SK-N-SH (cell line): ENCODE measurements around the gene CACNA2D3. TPM values are rescaled to one million over a fixed set of nuclear protein-coding genes. Genes with fewer than 3 reads are reported as not detected.

Experiments used
- CTCF ChIA-PET: fragments of 300-600, 350-600 bp; formaldehyde crosslinking; extraction: SDS; loops from one replicate; lab custom pipeline; 2021; lab: Yijun Ruan, JAX
- POLR2A ChIA-PET: fragments of 350-600 bp; sonication (Branson Sonifier 250); formaldehyde crosslinking; extraction: SDS; loops from one replicate; lab custom pipeline; 2020; ENCODE audit warnings: antibody characterized with exemption, inconsistent platforms; lab: Yijun Ruan, JAX
- DNase-seq: peaks from one replicate; pipeline ENCODE4 v3.0.0; 2012
- H2AFZ ChIP-seq: fragments of 200-600 bp; sonication (generic); 2 replicates; pipeline ENCODE4 v1.8.1; 2016; ENCODE audit warnings: antibody characterized with exemption, mild to moderate bottlenecking, low read depth
- H3F3A ChIP-seq: fragments of 200-600 bp; sonication (generic); replicated peaks from 2 replicates; pipeline ENCODE3; 2016; ENCODE audit warnings: antibody characterized with exemption, mild to moderate bottlenecking; ENCODE audit not compliant: insufficient read depth
- H3K27ac ChIP-seq, 2 experiments: fragments of 200-500 bp in 1 of 2; fragments of 200-600 bp in 1 of 2; sonication (Bioruptor generic) in 1 of 2; sonication (generic), shearing (Covaris generic) in 1 of 2; 2 replicates each; pipeline versions ENCODE4 v1.5.1 to v1.6.1; 2014 to 2016; ENCODE audit warnings: low read depth in 2 of 2, inconsistent platforms in 1 of 2, low read length in 1 of 2, mild to moderate bottlenecking in 1 of 2, mixed read lengths in 1 of 2
- H3K27me3 ChIP-seq: fragments of 200-600 bp; sonication (generic), shearing (Covaris generic); 2 replicates; pipeline ENCODE4 v1.6.1; 2016; ENCODE audit warnings: mixed run types; ENCODE audit not compliant: insufficient read depth
- H3K36me3 ChIP-seq, 2 experiments: fragments of 200-500 bp in 1 of 2; fragments of 200-600 bp in 1 of 2; sonication (Bioruptor generic) in 1 of 2; sonication (generic) in 1 of 2; replicated peaks in 1 of 2; 2 replicates each; pipeline versions ENCODE3 to v1.5.1; 2014 to 2016; ENCODE audit warnings: low read length in 1 of 2, mild to moderate bottlenecking in 1 of 2; ENCODE audit not compliant: insufficient read depth in 2 of 2, control insufficient read depth in 1 of 2
- H3K4me1 ChIP-seq, 2 experiments: fragments of 200-500 bp in 1 of 2; fragments of 200-600 bp in 1 of 2; sonication (Bioruptor generic) in 1 of 2; sonication (generic), shearing (Covaris generic) in 1 of 2; 2 replicates each; pipeline versions ENCODE4 v1.5.1 to v1.6.1; 2014 to 2016; ENCODE audit warnings: low read depth in 1 of 2, low read length in 1 of 2, mixed run types in 1 of 2; ENCODE audit not compliant: insufficient read depth in 2 of 2, control insufficient read depth in 1 of 2
- H3K4me2 ChIP-seq: fragments of 200-600 bp; sonication (generic), shearing (Covaris generic); 2 replicates; pipeline ENCODE4 v1.6.1; 2017; ENCODE audit warnings: mixed run types
- H3K4me3 ChIP-seq, 2 experiments: fragments of 200-500 bp in 1 of 2; fragments of 200-600 bp in 1 of 2; sonication (Bioruptor generic) in 1 of 2; sonication (generic), shearing (Covaris generic) in 1 of 2; 2 replicates each; pipeline versions ENCODE4 v1.5.1 to v1.8.1; 2014 to 2016; ENCODE audit warnings: low read depth in 2 of 2, inconsistent platforms in 1 of 2, low read length in 1 of 2, mild to moderate bottlenecking in 1 of 2, mixed read lengths in 1 of 2, moderate library complexity in 1 of 2
- H3K79me2 ChIP-seq: fragments of 200-600 bp; sonication (generic); 2 replicates; pipeline ENCODE4 v1.8.1; 2017; ENCODE audit warnings: mild to moderate bottlenecking; ENCODE audit not compliant: insufficient read depth
- H3K9ac ChIP-seq: fragments of 200-600 bp; sonication (generic); 2 replicates; pipeline ENCODE4 v1.6.1; 2017; ENCODE audit warnings: mixed run types
- H3K9me2 ChIP-seq: fragments of 200-600 bp; sonication (generic); 2 replicates; pipeline ENCODE4 v1.6.1; 2017; ENCODE audit warnings: mixed run types
- H3K9me3 ChIP-seq: fragments of 200-600 bp; sonication (generic); 2 replicates; pipeline ENCODE4 v1.6.1; 2017; ENCODE audit warnings: mixed run types, mild to moderate bottlenecking, moderate library complexity
- H4K20me1 ChIP-seq: fragments of 200-600 bp; sonication (generic); 2 replicates; pipeline ENCODE4 v1.6.1; 2017; ENCODE audit warnings: mild to moderate bottlenecking, mixed run types; ENCODE audit not compliant: insufficient read depth
- CTCF ChIP-seq: fragments of 200-600 bp; sonication (generic); IDR thresholded peaks from 2 replicates; pipeline ENCODE4 v1.6.1; 2017; ENCODE audit warnings: antibody characterized with exemption, mild to moderate bottlenecking, moderate library complexity
- EP300 ChIP-seq, 2 experiments: IDR thresholded peaks; 2 replicates each; pipeline versions ENCODE4 v1.4.0 to v1.6.1; 2012; ENCODE audit warnings: borderline replicate concordance in 1 of 2, low read depth in 1 of 2, low read length in 1 of 2
- GATA2 ChIP-seq: sonication (generic); formaldehyde crosslinking; IDR thresholded peaks from 2 replicates; pipeline ENCODE4 v1.5.0; 2020; ENCODE audit warnings: mild to moderate bottlenecking, missing genetic modification reagents
- IRF3 ChIP-seq: fragments of 150-350 bp; IDR thresholded peaks from 2 replicates; pipeline ENCODE4 v1.6.1; 2016; ENCODE audit warnings: mild to moderate bottlenecking, low read depth, low read length
- JUND ChIP-seq: IDR thresholded peaks from 2 replicates; pipeline ENCODE4 v1.4.0; 2012
- MEF2A ChIP-seq: IDR thresholded peaks from 2 replicates; pipeline ENCODE4 v1.4.0; 2012; ENCODE audit warnings: low read depth, borderline replicate concordance
- PBX3 ChIP-seq: IDR thresholded peaks from 2 replicates; pipeline ENCODE4; 2012
- RCOR1 ChIP-seq: fragments of 150-350 bp; IDR thresholded peaks from 2 replicates; pipeline ENCODE4 v1.6.1; 2017; ENCODE audit warnings: antibody characterized with exemption, low read length
- REST ChIP-seq: IDR thresholded peaks from 2 replicates; pipeline ENCODE4 v1.6.1; 2012; ENCODE audit warnings: mild to moderate bottlenecking, low read depth, low read length, moderate library complexity
- RFX5 ChIP-seq: IDR thresholded peaks from 2 replicates; pipeline ENCODE4 v1.6.1; 2012; ENCODE audit warnings: mild to moderate bottlenecking, improper control_type of control experiment, low read length
- RXRA ChIP-seq: IDR thresholded peaks from 2 replicates; pipeline ENCODE4 v1.4.0; 2012; ENCODE audit warnings: low read depth, mild to moderate bottlenecking, borderline replicate concordance
- TCF12 ChIP-seq: IDR thresholded peaks from 2 replicates; pipeline ENCODE4 v1.4.0; 2012
- TEAD4 ChIP-seq: IDR thresholded peaks from 2 replicates; pipeline ENCODE4 v1.4.0; 2012; ENCODE audit warnings: mild to moderate bottlenecking, borderline replicate concordance; ENCODE audit not compliant: insufficient read depth
- USF2 ChIP-seq: fragments of 150-350 bp; IDR thresholded peaks from 2 replicates; pipeline ENCODE4 v1.6.1; 2017; ENCODE audit warnings: antibody characterized with exemption, low read length, low read depth, borderline replicate concordance
- YY1 ChIP-seq: IDR thresholded peaks from 2 replicates; pipeline ENCODE4 v1.4.0; 2012; ENCODE audit warnings: low read depth, mild to moderate bottlenecking
- ZBTB33 ChIP-seq: IDR thresholded peaks from 2 replicates; pipeline ENCODE4 v1.4.0; 2012; ENCODE audit warnings: low read depth, borderline replicate concordance
- WGBS: methylation state at CpG from one replicate; pipeline ENCODE4 v1.1.6; 2017; ENCODE audit warnings: low lambda C conversion rate; 5-methylcytosine and 5-hydroxymethylcytosine counted together
- polyA plus RNA-seq, 3 experiments: library from polyadenylated mRNA; depleted of rRNA; stranded (reverse); fragments of >200 nt; gene quantifications; 2 replicates each; pipeline ENCODE4 v1.2.3, GENCODE V29; 2012

The CACNA2D3 gene
- polyA plus RNA-seq, 1 of the 3 experiments (the other 2 are of a cell fraction) = 0.15 TPM

GRCh38 chr3:54931182-54931581, 808.8 kb downstream of the CACNA2D3 start:
- H3K9me2 ChIP-seq = no peaks in the 10 kb centered on the region
- H3K27ac ChIP-seq = no peak overlapping the region
- no peaks in the 10 kb centered on the region for H3K79me2 ChIP-seq
- no peak overlapping the region for H2AFZ ChIP-seq
- 76% methylated on average over 2 of the region's 4 CpGs for WGBS
- H3F3A ChIP-seq = no peaks in the 10 kb centered on the region
- peaks cover 0 to 4% of the 10 kb centered on the region in 2 experiments; a peak in 2 of 4 replicates for H3K4me1 ChIP-seq
- peak in 1 of 2 experiments; percentile 64; a peak in 1 of 4 replicates for TF ChIP-seq EP300 (IDR thresholded peaks at IDR 0.05; ENCODE audit: borderline replicate concordance in 1 of 2, low read depth in 1 of 2, low read length in 1 of 2)
- TF ChIP-seq GATA2 = 0 out of 2 replicates have a peak, but pooled peaks have one; percentile 22
- TF ChIP-seq ZBTB33 = no peak
- peak; percentile 66 for DNase-seq
- no peak overlapping the region for H3K9ac ChIP-seq
- H3K27me3 ChIP-seq = no peaks in the 10 kb centered on the region
- ChIA-PET CTCF (interaction anchor here (2.4 kb wide), 1 partner anchor 993 kb away, joined by 7 read pairs; no protein-coding TSS in a partner anchor), POLR2A (no interaction called here)
- H3K4me2 ChIP-seq = no peak overlapping the region
- H3K9me3 ChIP-seq = no peaks in the 10 kb centered on the region
- H3K4me3 ChIP-seq = no peak overlapping the region
- H3K36me3 ChIP-seq = no peaks in the 10 kb centered on the region
- no peaks in the 10 kb centered on the region for H4K20me1 ChIP-seq

- Histone ChIP-seq H3K9ac (no peak overlapping the region), H3F3A (no peaks in the 10 kb centered on the region), H3K36me3 (no peaks in the 10 kb centered on the region), H3K9me2 (no peaks in the 10 kb centered on the region), H3K79me2 (no peaks in the 10 kb centered on the region), H4K20me1 (no peaks in the 10 kb centered on the region), H3K27ac (no peak overlapping the region), H3K27me3 (no peaks in the 10 kb centered on the region), H3K4me2 (no peak overlapping the region), H3K4me3 (no peak overlapping the region), H2AFZ (no peak overlapping the region), H3K4me1 (peaks cover 0 to 4% of the 10 kb centered on the region in 2 experiments; a peak in 1 of 4 replicates), H3K9me3 (no peaks in the 10 kb centered on the region)
- 77% methylated on average over 4 of the region's 4 CpGs for WGBS
- CTCF ChIA-PET = interaction anchor here (2.4 kb wide), 1 partner anchor 994 kb away, joined by 7 read pairs; no protein-coding TSS in a partner anchor
- DNase-seq = no peak
- POLR2A ChIA-PET = no interaction called here
- TF ChIP-seq IRF3 = no peak
- no peak for TF ChIP-seq MEF2A
- no peak for TF ChIP-seq REST
- TF ChIP-seq RXRA = no peak
- no peak for TF ChIP-seq RFX5
- no peak for TF ChIP-seq RCOR1
- TF ChIP-seq JUND = no peak
- no peak for TF ChIP-seq EP300 (IDR thresholded peaks at IDR 0.05; ENCODE audit: borderline replicate concordance in 1 of 2, low read depth in 1 of 2, low read length in 1 of 2)
- TF ChIP-seq YY1 = no peak
- TF ChIP-seq USF2 = no peak
- no peak for TF ChIP-seq TEAD4
- no peak for TF ChIP-seq PBX3
- no peak for TF ChIP-seq CTCF
- no peak for TF ChIP-seq TCF12
These were observed 810.3 kb downstream of the CACNA2D3 start for GRCh38 chr3:54932606-54933005.
